Middle frontal gyrus (tissue), 1 donor: ENCODE results near the gene PCDH1.

ENCODE experiments used
- DNase-seq: peaks from one replicate; pipeline ENCODE4 v3.0.0-alpha.2; 2015; ENCODE audit warnings: low spot score; ENCODE audit errors: extremely low spot score

The PCDH1 gene

DNA sequence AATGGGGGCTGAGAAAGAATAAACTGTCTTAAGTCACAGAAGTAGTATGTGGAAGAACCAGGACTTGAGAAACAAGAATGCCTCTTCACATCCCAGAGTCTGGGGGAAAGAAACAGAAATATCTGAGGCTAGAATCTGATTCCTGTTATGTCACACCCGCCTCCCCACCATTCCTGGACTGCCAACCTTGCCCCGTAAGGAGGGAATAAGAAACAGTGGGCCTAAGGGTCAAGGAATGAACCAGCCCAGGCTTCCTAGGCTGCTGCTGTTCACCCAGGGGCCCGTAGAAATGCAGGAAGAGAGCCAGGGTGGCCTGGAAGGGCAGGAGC, 4.3 kb downstream of the PCDH1 start:
- no peak for DNase-seq

DNA sequence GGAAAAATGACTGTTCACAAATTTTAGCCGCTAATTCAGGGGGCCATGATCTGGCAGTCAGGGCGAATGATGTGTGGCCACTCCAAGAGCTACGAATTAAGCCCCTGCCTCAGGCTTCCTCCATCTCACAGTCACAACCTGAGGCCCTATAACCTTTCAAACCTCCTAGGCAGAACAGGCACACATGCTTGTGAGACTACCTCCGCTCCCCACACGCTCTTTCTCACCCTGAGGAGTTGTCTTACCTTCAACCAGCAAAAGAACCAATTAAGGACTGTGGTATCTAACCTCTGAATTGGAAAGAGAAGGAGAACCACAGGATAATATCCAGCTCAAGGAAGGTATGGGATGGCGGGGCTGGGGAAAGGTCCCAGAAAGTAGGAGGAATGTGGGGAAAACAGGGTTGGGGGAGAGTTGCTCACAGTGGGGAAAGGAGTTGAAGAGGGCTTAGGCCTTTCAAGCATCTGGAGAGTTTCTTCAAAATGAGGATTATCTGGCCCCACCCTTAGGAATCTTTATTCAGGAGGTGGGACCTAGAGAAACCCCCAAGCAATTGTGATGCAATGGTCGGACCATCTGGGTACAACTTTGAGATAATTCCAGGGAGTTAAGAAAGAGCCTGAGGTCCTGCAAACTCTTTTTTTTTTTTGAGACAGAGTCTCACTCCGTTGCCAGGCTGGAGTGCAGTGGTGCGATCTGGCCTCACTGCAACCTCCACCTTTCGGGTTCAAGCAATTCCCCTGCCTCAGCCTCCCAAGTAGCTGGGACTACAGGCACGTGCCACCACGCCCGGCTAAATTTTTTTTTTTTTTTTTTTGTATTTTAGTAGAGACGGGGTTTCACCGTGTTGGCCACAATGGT, 5.5 kb downstream of the PCDH1 start:
- DNase-seq, result no peak

DNA sequence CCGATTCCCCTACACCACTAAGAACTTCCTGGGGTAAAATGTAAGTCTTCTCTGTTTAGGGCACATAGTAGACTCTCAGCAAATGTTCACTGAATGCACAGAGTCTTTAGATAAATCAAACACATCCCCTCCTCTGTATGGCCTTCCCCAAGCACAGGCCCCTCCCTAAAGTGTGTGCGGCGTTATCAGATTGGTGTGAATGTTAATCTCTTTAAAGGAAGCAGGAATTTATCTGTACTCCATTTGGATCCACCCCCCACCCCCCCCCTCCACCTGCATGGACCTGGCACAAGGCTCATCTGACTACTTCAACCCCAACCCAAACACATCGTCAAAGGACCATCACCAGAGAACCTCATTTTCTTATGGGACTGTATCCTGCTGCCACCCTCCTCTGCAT, 6.3 kb downstream of the PCDH1 start:
- no peak for DNase-seq

DNA sequence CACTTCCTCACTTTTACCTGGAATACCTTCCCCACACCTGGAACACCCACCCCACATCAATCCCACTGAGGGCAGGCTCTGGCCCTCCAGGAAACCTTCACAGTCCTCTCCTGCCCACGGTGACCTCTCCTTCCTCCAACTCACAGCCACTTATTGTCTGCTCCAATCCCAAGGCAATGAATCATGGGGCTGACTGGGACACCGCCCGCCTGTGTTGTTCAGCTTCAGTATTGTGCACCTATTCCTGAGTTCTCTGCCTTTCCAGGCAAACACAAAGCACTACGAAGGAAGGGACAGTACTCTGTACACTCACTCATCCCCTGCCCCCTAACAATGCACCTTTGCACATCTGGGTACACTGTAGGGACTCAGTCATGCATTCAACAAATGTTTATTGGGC, 7.3 kb downstream of the PCDH1 start:
- DNase-seq, result no peak

DNA sequence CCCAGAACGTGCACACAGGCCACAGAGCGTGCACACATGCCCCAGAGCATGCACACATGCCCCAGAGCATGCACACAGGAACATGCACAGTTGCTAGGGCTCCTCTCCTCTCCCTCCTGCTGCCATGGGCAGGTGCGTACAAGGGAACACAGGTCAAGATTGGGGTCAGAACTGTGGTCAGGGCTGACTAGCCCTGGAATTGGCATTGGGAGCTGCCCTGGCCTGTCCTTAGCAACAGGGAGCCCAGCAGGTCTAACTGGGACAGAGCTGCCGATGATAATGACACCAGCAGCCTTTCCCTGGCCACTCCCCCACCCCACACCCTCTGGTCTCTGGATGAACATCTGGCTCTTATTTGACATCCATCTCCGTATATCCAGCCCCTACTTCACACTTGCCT, 8.0 kb downstream of the PCDH1 start:
- no peak for DNase-seq

DNA sequence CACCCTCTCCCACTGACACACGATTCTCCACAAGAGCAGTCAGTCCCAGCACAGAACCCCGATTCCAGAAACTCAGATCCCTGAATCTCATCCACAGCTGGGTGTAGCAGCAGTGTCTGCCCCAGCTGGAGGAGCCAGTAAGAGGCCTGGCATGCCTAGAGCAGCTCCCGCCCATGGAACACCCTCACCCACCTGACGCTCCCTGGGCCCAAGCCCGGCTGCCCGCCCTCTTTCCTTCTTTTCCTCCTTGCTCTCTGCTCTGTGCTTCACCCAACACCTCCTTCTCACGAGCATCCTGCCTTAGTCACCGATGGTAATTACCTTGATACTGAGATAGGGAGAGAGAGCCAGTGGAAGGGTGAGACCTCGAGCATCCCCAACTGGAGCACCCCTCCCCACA, 8.7 kb downstream of the PCDH1 start:
- no peak for DNase-seq

DNA sequence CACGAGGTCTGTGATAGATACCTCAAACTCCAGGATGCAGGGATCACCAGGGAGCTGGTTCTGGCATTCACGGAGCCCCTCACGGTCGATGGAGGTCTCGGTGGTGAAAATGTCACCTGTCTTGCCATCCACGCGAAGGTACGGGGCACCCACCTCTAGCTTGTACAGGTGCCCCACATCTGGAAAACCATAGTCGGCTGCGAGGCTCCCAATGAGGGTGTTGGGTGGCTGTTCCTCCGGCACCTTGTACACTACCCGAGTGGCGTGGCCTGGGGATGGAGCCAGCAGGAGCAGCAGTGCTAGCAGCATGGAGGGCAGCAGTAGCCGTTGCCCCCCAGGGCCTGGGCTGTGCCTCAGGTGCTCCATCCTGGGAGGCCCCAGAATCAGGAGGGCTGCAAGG, 9.2 kb downstream of the PCDH1 start:
- no peak for DNase-seq

DNA sequence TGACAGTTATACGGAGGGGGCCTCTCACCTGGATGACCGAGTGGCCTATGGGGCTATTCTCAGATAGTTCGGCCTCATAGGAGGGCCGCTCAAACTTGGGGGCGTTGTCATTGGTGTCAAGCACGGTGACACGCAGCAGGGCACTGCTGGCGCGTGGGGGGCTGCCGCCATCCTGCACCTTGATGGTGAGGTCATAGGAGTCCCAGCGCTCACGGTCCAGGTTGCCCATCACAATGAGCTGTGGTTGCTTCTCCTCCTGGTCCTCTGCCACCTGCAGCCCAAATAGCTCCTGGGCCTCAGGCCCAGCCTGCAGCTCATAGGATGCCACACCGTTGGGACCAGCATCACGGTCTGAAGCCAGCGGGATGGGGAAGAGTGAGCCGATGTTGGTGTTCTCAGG, 9.7 kb downstream of the PCDH1 start:
- DNase-seq, result no peak

DNA sequence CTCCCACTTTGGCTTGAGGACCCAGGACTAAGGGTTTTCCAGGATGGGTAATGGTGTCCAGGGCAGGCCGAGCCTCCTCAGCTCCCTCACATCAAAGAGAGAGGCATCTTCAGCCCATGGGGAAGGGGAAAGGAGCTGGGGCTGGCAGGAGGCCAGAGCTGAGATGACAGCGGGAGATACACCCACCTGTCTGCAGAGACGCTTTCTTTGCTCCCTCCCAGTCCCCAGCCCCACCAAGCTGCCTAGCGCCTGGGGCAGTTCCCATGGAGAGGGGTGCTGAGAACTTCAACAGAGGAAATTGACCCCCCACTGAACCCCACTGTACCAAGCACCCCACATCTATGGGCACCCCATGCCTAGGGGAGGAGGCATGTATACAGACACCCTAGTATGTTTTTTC, 10.6 kb downstream of the PCDH1 start:
- no peak for DNase-seq

DNA sequence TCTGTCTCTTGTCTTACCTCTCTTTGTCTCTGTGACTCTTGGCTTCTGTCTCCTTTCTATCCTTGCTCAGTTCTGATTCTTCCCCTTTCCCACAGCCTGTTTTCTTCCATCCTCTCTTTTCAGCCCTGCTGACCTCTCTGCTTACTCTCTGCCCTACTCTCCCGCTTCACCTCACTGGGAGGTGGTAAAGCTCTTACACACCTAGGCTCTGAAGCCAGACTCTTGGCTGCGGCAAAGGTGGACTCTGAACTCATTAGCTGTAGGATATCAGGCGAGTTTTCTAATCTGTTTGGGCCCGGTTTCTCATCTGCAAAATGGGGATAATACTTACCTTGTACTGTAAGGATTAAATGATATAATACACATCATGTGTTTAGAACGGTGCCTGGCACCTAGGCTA, 11.1 kb downstream of the PCDH1 start:
- no peak for DNase-seq

DNA sequence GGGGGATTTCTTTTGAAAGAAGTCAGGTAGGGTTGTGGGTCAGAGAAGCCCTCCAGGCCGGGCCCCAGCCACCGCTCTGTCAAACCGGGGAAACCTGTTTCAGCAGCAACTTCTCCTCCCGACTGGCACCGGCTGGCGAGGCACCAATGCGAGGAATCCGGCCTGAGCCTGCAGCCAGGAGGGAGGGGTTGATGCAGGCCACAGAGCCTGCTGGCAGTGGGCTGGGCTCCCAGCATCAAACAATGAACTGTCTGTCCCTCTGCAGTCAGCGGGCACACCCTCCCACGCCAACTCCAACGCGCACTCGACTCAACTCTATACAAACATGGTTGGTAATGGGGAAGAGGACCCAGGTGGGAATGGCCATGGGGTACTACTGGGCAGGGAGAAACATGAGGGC, 12.1 kb downstream of the PCDH1 start:
- DNase-seq, result peak; percentile 69

DNA sequence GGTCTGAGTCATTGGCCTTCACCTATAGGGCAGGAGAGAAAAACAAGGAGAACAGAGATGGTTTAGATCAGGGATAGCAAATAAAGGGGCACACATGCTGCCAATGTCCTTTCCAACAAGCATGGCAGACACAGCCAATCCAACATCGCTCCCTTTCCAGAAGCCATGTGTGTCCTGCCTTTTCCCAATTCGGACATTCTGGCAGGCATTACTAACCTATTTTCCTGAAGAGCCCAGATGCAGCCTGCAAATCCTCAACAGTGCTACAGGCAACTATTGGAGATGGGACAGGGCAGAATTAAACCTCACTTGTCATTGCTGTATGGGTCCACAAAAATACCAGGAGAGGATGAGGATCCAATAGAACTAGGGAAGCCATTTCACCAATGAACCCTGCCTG, 12.8 kb downstream of the PCDH1 start:
- no peak for DNase-seq

DNA sequence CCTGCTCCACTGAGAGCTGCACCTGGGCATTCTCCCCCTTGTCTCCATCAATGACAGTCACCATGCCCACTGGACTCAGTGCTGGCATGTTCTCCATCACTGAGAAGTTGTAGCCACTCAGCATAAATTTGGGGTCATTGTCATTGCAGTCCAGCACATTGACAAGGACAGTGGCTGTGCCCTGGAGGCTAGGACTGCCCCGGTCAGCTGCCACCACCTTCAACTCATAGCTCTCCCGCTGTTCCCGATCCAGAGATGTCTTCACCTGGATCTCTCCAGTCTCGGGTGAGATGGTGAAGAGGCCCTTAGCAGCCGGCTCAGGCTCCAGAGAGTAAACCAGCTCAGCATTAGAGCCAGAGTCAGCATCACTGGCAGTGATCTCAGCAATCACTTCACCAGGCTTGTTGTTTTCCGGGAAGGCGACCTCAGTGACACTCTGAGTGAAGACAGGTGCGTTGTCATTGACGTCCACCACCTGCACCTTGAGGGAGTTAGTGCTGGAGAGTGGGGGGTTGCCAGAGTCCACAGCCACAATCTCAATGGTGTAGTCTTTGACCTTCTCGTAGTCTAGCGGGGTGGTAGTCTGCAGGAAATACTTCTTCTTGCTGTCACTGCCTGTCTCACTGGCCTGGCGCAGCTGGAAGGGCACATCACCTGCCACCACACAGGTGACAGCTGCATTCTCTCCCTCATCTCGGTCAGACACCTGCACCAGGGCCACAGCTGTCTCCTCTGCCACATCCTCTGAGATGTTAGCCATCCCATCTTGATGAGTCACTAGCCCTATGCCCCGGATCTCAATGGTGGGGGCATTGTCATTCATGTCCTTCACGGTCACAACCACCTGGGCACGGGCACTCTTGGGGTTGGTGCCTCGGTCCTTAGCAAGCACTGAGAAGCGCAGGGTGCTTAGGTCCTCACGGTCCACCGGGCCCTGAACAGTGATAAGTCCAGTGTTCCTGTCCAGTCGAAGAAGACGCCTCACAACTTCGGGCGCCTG, 13.5 kb downstream of the PCDH1 start:
- DNase-seq, result no peak

DNA sequence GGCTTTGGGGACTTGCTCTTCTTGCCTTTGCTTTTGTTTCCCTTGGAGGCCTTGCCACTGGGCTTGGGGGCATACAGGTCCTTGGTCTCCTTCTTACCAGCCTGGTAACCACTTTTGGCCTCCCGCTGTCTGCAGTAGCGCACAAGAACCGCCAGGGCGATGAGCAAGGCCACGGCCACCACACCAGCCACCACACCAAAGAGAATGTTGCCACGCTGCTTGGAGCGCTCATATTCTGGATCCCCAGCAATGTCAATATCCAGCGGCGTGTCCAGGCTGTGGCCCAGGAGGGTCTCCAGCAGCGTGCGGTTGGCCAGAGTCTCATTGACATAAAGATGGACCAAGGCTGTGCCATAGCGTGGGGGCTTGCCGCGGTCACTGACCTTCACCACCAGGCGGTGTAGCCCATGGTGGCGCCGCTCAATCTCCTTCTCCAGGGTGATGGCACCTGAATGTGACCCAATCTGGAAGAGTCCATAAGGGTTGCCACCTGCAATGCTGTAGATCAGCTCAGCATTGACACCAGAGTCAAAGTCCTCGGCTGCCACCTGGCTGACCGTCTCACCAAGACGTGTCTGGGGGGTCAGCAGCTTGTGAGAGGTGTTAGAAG, 14.5 kb downstream of the PCDH1 start:
- no peak for DNase-seq

DNA sequence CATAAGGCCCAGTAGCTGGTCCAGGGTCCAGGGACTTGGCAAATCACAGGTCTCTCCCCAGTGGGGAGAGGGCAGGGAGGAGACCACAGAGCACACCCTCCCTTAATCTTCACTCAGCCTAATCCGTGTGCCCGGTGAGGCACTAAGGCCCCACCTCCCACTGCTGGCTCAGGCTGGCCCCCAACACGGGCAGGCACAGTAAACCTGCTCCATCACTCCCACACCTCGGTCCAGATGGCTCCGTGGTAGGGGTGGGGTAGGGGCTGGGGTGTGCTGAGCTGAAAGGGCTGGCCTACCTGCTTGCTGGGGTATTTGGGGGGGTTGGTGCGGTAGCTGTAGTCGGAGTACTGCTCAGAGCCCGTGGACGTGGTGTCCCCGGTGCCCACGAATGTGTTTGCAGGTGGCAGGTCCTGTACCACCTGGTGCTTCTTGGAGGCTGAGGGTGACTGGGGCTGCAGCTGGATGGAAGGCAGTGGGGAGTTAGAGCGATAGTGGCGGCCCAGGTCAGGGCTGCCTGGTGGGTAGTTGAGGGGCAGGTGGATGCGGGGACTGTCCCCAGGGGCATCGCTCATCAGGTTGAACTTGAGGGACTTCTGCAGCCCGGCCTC, 15.2 kb downstream of the PCDH1 start:
- no peak for DNase-seq

DNA sequence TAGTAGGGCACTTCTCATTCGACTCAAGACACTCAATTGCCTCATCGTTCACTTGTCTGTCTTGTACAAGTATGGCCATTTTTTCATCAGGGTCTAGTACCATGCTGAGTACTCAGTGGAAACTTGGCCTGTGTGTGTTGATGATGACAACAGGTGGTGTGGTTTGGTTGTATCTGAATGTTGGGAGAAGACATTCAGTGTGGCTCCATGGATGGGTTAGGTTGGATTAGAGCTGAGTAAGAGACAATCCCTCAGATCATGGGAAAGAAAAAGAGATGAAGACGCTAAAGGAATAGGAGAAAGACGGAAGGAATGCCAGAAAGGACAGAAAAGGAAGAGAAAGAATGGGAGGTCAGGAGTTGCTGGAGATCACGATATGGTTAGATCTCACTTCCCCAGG, 17.0 kb downstream of the PCDH1 start:
- no peak for DNase-seq

DNA sequence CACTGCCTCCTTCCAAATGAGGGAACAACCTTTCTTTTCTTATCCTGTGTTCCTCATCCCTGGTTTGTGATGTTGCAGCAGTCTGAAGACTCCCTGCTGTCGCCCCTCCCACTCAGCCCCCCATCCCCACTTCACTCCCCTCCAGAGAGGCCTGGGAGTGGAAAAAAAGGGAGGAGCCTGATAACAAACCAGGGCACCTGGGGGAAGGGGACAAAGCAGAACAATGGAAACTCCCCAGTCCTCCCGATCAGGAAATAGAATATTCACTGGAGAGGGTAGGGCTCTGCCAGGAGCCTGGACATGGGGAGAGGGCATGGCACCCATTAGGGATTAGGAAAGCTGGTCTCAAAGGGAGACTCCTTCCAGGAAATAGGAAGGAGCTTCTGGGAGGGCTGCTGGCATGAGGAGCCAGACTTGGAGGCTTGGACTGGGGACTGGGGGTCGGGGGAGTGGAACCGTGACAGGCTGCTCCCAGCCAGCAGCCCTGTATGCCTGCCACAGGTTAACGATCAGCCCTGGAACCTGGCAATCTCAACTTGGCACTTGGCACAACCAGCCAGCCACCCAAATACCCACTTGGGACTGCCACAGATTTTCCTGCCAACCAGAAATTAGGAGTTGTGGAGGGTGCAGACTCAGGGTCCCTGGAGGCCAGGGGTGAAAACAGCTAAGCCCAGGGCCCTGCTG, 20.0 kb downstream of the PCDH1 start:
- no peak for DNase-seq

DNA sequence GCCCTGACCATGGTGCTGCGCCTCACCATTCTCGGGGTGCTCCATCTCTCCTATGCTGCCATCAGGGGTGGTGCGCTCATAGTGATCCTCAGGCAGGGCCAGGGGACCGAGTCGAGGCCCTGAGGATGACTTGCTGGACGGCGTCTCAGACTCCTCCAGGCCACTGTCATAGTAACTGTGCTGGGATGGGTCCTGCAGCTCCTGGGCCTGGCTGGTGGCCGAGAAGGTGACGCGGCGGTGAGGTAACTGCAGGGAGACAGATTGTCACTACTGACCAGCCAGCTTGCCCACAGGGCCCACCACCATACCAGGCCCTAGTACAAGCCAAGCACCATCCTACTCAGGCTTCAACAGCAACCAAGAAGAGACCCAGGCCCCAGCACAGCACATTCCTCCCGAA, 21.0 kb downstream of the PCDH1 start:
- DNase-seq, result no peak

DNA sequence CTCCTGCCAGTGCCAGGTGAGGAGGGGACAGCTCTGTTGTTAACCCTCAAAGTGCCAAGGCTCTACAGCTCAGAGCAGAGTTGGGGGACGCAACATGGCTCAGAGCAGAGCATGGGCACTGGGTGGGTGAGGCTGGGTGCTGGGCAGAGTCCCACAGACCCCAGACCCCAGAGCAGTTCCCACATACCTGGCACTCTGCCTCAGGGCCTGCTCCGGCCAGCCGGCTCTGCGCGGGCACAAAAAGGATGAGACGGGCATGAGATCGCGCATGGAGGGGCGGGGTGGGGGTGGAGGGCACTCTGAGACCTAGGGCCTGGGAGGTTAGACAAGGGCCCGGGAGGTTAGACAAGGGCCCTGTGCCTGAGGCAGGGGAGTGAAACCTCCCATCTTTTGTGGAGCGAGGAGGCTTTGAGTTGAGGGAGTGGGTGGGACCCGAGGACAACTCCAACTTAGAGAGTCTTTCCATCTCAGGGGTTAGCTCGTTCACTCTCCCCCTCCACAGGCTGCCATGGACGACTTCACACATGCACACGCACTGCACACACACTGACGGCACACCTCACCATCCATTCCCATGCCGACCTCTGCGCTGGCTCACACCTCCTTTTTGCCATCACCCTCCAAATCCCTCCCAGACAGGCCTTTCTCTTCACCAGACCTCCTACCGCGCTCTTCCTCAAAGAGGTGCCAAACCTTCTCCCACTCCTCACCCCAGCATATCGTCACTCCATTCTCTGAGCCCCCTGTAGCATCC, 22.0 kb downstream of the PCDH1 start:
- no peak for DNase-seq

DNA sequence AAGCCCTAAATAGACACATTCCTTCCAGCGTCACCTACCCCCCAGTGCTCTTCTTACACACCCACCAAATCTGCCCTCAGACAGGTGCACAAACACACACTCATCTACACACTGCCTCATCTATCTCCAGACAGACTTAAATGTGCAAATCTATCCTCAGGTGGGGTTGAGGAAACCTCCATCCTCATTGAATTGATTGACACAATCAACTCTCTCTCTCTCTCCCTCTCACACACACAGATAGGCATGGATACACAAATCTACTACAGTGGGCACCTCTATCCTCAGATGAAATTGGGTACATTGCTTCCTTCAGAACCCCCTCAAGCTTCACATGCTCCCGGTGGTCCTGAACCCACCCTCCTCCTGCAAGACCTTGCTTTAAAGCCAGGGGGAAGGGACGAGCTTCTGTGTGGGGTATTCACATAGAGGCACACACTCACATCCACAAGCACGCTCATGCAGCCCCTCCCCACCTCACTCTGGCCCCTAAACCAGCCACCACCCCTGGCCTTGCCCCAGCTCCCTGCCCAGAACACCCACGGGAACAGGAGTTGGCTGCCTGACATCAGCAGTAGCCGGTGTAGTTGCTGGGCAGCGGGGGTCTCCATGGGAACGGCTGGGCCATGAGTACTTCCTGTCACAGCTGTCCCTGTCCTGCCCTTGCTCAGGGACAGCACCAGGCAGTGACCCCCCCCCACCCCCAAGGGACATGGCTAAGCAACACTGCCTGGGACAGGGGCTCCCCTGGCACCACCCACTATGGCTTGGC, 22.8 kb downstream of the PCDH1 start:
- no peak for DNase-seq
